H9 (cell line): Measurements from ENCODE around the gene SYCE3. TPM values are rescaled to one million over a fixed set of nuclear protein-coding genes. Genes with fewer than 3 reads are reported as not detected.

Source experiments
- DNase-seq: peaks from one replicate; pipeline ENCODE4 v3.0.0-alpha.2; 2017
- H2AFZ ChIP-seq: one replicate; pipeline ENCODE4 v1.6.1; 2013; ENCODE audit warnings: mild to moderate bottlenecking, low read length, control low read depth, moderate library complexity
- H2AK5ac ChIP-seq: 2 replicates; pipeline ENCODE4 v1.6.1; 2013; ENCODE audit warnings: low read length, control low read depth, mixed read lengths; ENCODE audit not compliant: insufficient read length
- H2BK120ac ChIP-seq: one replicate; pipeline ENCODE4 v1.6.1; 2013; ENCODE audit warnings: low read depth, mild to moderate bottlenecking, low read length, control low read depth, inconsistent platforms; ENCODE audit not compliant: poor library complexity, severe bottlenecking
- H2BK12ac ChIP-seq: 2 replicates; pipeline ENCODE4 v1.6.1; 2013; ENCODE audit warnings: low read length, control low read depth, mixed read lengths, low read depth; ENCODE audit not compliant: insufficient read length
- H2BK15ac ChIP-seq: 2 replicates; pipeline ENCODE4 v1.6.1; 2013; ENCODE audit warnings: low read depth, low read length, control low read depth
- H2BK20ac ChIP-seq: one replicate; pipeline ENCODE4 v1.6.1; 2013; ENCODE audit warnings: low read depth, mild to moderate bottlenecking, low read length, control low read depth, inconsistent platforms; ENCODE audit not compliant: poor library complexity, severe bottlenecking
- H2BK5ac ChIP-seq: 2 replicates; pipeline ENCODE4 v1.6.1; 2013; ENCODE audit warnings: low read length, control low read depth, mixed read lengths; ENCODE audit not compliant: insufficient read length
- H3K14ac ChIP-seq: 2 replicates; pipeline ENCODE4 v1.6.1; 2013; ENCODE audit warnings: low read length, control low read depth; ENCODE audit not compliant: insufficient read depth
- H3K18ac ChIP-seq: 2 replicates; pipeline ENCODE4 v1.6.1; 2013; ENCODE audit warnings: low read depth, mild to moderate bottlenecking, mixed read lengths, low read length, control low read depth; ENCODE audit not compliant: insufficient read length
- H3K23ac ChIP-seq: 2 replicates; pipeline ENCODE4 v1.6.1; 2013; ENCODE audit warnings: low read length, control low read depth, mixed read lengths, low read depth; ENCODE audit not compliant: insufficient read length
- H3K23me2 ChIP-seq: 2 replicates; pipeline ENCODE4 v1.6.1; 2013; ENCODE audit warnings: low read depth, mild to moderate bottlenecking, mixed read lengths, low read length, control low read depth; ENCODE audit not compliant: insufficient read length, poor library complexity, severe bottlenecking
- H3K27ac ChIP-seq: 2 replicates; pipeline ENCODE4 v1.5.1; 2013; ENCODE audit warnings: low read length, control low read depth, mixed read lengths, low read depth; ENCODE audit not compliant: insufficient read length
- H3K27me3 ChIP-seq: 2 replicates; pipeline ENCODE4 v1.6.1; 2013; ENCODE audit warnings: low read length, control low read depth, inconsistent platforms; ENCODE audit not compliant: insufficient read depth
- H3K4ac ChIP-seq: 2 replicates; pipeline ENCODE4 v1.6.1; 2013; ENCODE audit warnings: low read depth, mild to moderate bottlenecking, control low read depth, inconsistent platforms, low read length, moderate library complexity
- H3K4me1 ChIP-seq: 2 replicates; pipeline ENCODE4 v1.6.1; 2013; ENCODE audit warnings: low read length, control low read depth, inconsistent platforms; ENCODE audit not compliant: insufficient read depth
- H3K4me2 ChIP-seq: 2 replicates; pipeline ENCODE4 v1.6.1; 2013; ENCODE audit warnings: low read length, control low read depth, mixed read lengths; ENCODE audit not compliant: insufficient read length, insufficient read depth
- H3K56ac ChIP-seq: 2 replicates; pipeline ENCODE4 v1.6.1; 2013; ENCODE audit warnings: low read depth, mild to moderate bottlenecking, mixed read lengths, low read length, control low read depth; ENCODE audit not compliant: insufficient read length
- H3K79me1 ChIP-seq: 2 replicates; pipeline ENCODE4 v1.6.1; 2013; ENCODE audit warnings: low read depth, mild to moderate bottlenecking, moderate library complexity, low read length, control low read depth, inconsistent platforms; ENCODE audit not compliant: insufficient read depth, poor library complexity, severe bottlenecking
- H3K79me2 ChIP-seq: 2 replicates; pipeline ENCODE4 v1.6.1; 2013; ENCODE audit warnings: low read length, control low read depth, inconsistent platforms; ENCODE audit not compliant: insufficient read depth
- H3K9ac ChIP-seq: 2 replicates; pipeline ENCODE4 v1.6.1; 2013; ENCODE audit warnings: low read length, control low read depth, mixed read lengths; ENCODE audit not compliant: insufficient read length; ENCODE audit errors: extremely low read depth
- H3K9me3 ChIP-seq: one replicate; pipeline ENCODE4 v1.6.1; 2013; ENCODE audit warnings: low read depth, low read length, inconsistent platforms; ENCODE audit not compliant: control insufficient read depth
- H3T11ph ChIP-seq: one replicate; pipeline ENCODE4 v1.6.1; 2013; ENCODE audit warnings: mild to moderate bottlenecking, low read length, control low read depth, inconsistent platforms
- H4K20me1 ChIP-seq: one replicate; pipeline ENCODE4 v1.6.1; 2013; ENCODE audit not compliant: control insufficient read depth, insufficient read length, insufficient read depth
- H4K5ac ChIP-seq: 2 replicates; pipeline ENCODE4 v1.6.1; 2013; ENCODE audit warnings: low read depth, mild to moderate bottlenecking, mixed read lengths, low read length, control low read depth; ENCODE audit not compliant: insufficient read length
- H4K8ac ChIP-seq: replicated peaks from 2 replicates; pipeline ENCODE4 v1.6.1; 2013; ENCODE audit warnings: low read length, control low read depth, mixed read lengths, low read depth; ENCODE audit not compliant: insufficient read length
- H4K91ac ChIP-seq: 2 replicates; pipeline ENCODE4 v1.6.1; 2013; ENCODE audit warnings: low read depth, mild to moderate bottlenecking, moderate library complexity, mixed read lengths, low read length, control low read depth; ENCODE audit not compliant: insufficient read length
- H3K27ac Mint-ChIP-seq, 3 experiments: 2 replicates in 2 of 3; 3 replicates in 1 of 3; pipeline ENCODE4 v1.8.0; 2020 to 2021; ENCODE audit warnings: mixed read lengths in 3 of 3, mild to moderate bottlenecking in 1 of 3, moderate library complexity in 1 of 3
- H3K27me3 Mint-ChIP-seq: 2 replicates; pipeline ENCODE4 v1.8.0; 2021; ENCODE audit warnings: low read depth, mild to moderate bottlenecking, moderate library complexity, mixed read lengths
- H3K36me3 Mint-ChIP-seq, 3 experiments: 2 replicates in 2 of 3; 3 replicates in 1 of 3; pipeline ENCODE4 v1.8.0; 2020 to 2021; ENCODE audit warnings: low read depth in 3 of 3, mixed read lengths in 3 of 3; ENCODE audit not compliant: insufficient read depth in 1 of 3
- H3K4me1 Mint-ChIP-seq, 2 experiments: 2 replicates each; pipeline ENCODE4 v1.8.0; 2020; ENCODE audit warnings: mixed read lengths in 2 of 2
- H3K4me3 Mint-ChIP-seq, 2 experiments: 2 replicates in 1 of 2; 3 replicates in 1 of 2; pipeline ENCODE4 v1.8.0; 2020 to 2021; ENCODE audit warnings: mild to moderate bottlenecking in 2 of 2, mixed read lengths in 2 of 2, moderate library complexity in 1 of 2
- H3K9me3 Mint-ChIP-seq, 2 experiments: 2 replicates in 1 of 2; 3 replicates in 1 of 2; pipeline ENCODE4 v1.8.0; 2020; ENCODE audit warnings: mild to moderate bottlenecking in 2 of 2, mixed read lengths in 2 of 2, moderate library complexity in 1 of 2
- CTCF ChIP-seq: fragments of 200-600 bp; sonication (generic); conservative IDR thresholded peaks from 3 replicates; pipeline ENCODE4 v1.8.0; 2021; ENCODE audit warnings: antibody characterized with exemption, mild to moderate bottlenecking
- WGBS: extraction: QIAGEN DNeasy Blood & Tissue Kit; methylation state at CpG from one replicate; pipeline ENCODE4 v1.1.7; 2013; ENCODE audit warnings: missing lambda C conversion rate, low lambda C conversion rate, mixed read lengths; ENCODE audit not compliant: insufficient read length; ENCODE audit errors: extremely low coverage; 5-methylcytosine and 5-hydroxymethylcytosine counted together
- total RNA-seq: library from RNA; stranded (reverse); gene quantifications from 2 replicates; pipeline ENCODE4 v1.2.1, GENCODE V29; 2021

Gene SYCE3
- total RNA-seq, 1 experiment from 2014 or later: 0.85 TPM

DNA sequence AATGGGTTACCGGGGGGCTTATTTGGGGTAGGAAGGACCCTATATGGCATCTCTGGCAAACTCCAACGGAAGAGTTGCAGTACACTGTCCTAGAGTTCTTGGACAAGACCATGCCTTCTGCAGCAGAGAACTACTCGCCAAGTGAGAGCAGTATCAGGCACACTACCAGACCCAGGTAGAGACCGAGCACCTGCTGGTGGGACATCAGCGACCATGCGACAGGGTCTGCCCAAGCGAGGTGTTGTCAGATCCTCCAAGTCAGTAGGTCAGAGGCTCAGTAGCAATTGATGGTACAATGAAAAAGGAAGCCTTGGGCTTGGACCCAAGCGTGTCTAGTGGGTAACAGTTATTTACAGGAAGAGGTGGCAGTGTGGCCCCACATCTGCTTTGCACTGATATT is 23.1 kb upstream of the SYCE3 start:
- no peak overlapping the region for H2BK20ac ChIP-seq
- Mint-ChIP-seq H3K9me3 (no peaks in the 10 kb centered on the region), H3K36me3 (peaks cover 0 to 2% (median 0%) of the 10 kb centered on the region in 3 experiments; a peak in 1 of 7 replicates), H3K27ac (no peak overlapping the region; a peak in 1 of 7 replicates), H3K27me3 (peaks cover 18% of the 10 kb centered on the region), H3K4me1 (peaks cover 14 to 23% of the 10 kb centered on the region in 2 experiments), H3K4me3 (no peak overlapping the region)
- no CpG with 5 or more reads among the region's 8 CpGs for WGBS
- no peak overlapping the region for H4K5ac ChIP-seq
- H3K79me2 ChIP-seq: no peaks in the 10 kb centered on the region
- DNase-seq: no peak
- H3K9ac ChIP-seq: no peak overlapping the region
- H3K4me2 ChIP-seq: no peak overlapping the region
- H3K79me1 ChIP-seq: peaks cover 4% of the 10 kb centered on the region
- H4K91ac ChIP-seq: no peak overlapping the region
- no peak overlapping the region for H2BK5ac ChIP-seq
- no peaks in the 10 kb centered on the region for H3K27me3 ChIP-seq
- H2BK12ac ChIP-seq: no peak overlapping the region
- no peak overlapping the region for H2BK120ac ChIP-seq
- H3K56ac ChIP-seq: no peak overlapping the region
- H3K4ac ChIP-seq: no peak overlapping the region
- H3T11ph ChIP-seq: no peak overlapping the region
- no peak overlapping the region for H2BK15ac ChIP-seq
- no peak overlapping the region for H3K18ac ChIP-seq
- H3K23ac ChIP-seq: no peak overlapping the region
- H3K27ac ChIP-seq: no peak overlapping the region
- peaks cover 2% of the 10 kb centered on the region; the same call in 1 of the 2 replicates for H3K4me1 ChIP-seq
- no peak overlapping the region for H3K14ac ChIP-seq
- H2AK5ac ChIP-seq: no peak overlapping the region
- no peak overlapping the region for H2AFZ ChIP-seq
- no peak overlapping the region for H4K8ac ChIP-seq
- H3K23me2 ChIP-seq: no peaks in the 10 kb centered on the region
- no peaks in the 10 kb centered on the region for H4K20me1 ChIP-seq
- TF ChIP-seq CTCF: no peak
- H3K9me3 ChIP-seq: no peaks in the 10 kb centered on the region
